HG03025 (cell line): ENCODE measurements around the gene GINS3.

Source experiments
- ATAC-seq: cut with Tn5 transposase; IDR thresholded peaks from one replicate; pipeline ENCODE4 v1.9.1; 2021; ENCODE audit warnings: mild to moderate bottlenecking, moderate library complexity; ENCODE audit not compliant: unreplicated experiment, low FRiP score

The GINS3 gene

DNA sequence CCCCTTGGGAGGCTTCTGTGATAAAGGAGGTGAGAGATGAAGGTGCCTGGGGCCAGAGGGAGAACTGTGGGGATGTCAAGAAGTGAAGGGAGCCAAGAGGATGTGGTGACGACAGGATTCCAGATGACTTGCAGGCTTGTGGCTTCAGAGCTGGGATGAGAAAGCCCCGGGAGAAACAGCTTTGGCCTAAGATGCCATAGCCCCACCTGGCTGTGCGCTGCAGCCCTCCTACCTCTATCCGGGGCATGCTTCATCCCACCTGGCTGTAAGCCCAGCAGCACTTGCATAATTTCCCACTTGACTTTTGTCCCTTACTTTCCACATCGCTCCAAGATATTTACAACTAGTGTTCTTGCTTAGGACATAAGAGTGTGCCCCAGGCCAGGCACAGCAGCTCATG, 29.3 kb downstream of the GINS3 start:
- ATAC-seq, result no peak

DNA sequence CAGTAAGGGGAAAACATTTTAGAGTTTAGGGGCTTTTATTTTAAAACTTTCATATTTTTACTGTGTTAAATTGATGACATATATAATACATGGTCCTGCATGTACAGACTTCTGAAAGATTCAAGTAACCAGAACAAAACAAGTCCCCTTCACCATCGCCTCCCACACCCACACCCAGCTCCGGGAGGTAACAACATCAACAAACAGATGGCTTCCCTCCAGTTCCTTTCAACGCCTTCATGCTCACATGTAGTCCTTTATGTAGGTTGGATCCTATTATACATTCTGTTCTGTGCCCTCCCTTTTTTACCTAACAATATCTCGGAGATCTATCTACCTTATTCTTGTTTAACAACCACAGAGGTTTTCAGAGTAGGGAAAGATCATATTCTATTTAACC, 30.5 kb downstream of the GINS3 start:
- ATAC-seq, result no peak

DNA sequence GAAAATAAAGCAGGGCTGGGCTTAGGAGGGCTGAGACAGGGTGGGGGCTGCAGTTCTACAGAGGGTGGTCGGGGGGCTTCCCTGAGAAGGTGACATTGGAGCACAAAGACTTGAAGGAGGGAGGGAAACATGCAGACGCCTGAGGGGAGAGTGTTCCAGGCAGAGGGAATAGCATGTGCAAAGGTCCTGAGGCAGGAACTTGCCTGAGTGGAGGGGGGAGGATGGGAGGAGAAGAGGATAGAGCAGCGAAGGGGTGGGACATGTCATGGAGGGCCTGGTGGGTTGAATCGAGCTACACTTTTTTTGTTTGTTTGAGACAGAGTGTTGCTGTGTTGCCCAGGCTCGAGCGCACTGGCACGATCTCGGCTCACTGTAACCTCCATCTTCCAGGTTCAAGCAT, 33.0 kb downstream of the GINS3 start:
- ATAC-seq, result no peak

DNA sequence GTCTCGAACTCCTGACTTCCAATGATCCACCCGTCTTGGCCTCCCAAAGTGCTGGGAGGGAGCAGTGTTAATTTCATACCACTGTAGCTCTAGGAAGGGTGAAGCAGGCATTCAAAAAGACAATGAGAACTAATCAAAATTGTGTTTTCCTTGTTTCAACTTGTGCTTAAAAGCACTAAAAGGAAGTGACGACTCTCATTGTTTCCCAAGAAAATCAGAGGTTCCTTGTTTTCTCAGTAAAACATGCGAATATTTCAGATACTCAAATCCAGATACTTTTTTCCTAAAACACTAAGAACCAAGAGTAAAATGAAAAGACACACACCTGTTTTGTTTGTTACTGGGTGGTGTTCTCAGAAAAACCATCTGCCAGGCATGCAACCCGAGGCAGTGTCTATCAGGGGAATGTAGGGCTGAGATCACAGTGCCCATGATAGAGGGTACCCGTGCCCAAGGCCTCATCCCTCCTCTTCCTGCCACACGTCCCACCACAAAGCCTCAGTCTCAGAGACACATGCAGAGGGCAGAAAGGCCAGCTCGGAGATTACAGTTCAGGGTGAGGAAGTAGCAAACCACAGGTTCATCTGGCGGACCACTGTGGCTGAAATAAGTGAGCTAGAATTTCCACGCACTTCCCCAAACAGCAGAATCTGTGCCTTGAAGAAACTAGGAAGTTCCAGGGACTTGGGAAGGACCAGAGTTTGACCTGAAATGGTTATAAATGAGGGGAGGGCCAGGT, 33.7 kb downstream of the GINS3 start:
- ATAC-seq, result no peak

DNA sequence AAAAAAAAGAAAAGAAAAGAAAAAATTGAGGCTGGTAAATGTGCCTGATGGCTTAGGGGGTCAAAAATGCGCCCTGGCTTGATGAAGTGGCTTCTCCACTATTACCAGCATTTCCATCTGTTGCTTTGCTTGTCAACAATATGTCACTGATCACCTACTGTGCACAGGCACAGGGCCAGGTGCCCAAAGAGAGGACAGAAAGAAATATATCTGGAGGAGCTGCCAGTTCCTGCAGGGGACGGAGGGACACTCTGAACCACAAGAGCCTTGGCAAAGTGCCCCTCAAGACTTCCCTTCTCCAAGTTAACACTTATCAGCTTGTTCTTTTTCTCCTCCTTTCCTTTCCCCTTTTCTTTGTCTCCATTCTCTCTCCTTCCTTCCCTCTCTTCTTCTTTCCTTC, 34.7 kb downstream of the GINS3 start:
- ATAC-seq, result no peak

DNA sequence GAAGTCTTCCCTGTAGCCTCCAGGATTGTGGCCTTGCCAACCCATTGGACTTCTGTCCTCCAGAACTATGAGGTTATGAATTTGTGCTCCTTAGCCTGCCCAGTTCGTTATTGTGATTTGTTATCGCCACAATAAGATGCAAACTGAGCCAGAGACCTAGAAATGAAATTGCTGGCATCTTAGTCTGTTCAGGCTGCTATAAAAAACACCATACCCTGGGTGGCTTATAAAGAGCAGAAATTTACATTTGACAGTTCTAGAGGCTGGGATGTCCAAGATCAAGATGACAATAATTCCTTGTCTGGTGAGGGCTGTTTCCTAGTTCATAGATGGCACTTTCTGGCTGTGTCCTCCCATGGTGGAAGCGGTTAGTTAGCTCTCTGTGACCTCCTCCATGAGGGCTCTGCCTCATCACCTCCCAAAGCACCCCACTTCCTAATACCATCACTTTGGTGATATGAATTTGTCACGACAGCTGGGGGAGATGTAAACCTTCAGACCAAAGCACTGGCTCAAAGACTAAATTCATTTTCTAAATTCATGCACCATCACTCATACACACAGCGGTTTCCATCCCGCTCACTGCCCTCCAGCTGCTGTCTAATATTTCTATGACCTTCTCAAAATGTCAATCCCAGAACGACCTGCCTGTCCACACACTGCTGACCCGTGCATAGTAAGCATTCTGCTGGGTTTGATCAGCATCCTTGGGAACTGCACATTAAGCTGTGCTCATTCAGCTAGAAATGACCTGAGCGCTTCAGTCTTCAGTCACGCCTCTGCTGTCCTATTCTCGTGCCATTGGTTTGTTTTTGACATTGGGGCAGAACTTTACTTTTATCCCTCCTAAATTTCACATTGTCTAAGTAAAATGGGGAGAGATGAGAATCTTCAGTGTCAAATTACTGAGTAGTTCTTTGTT, 36.6 kb downstream of the GINS3 start:
- no peak for ATAC-seq

DNA sequence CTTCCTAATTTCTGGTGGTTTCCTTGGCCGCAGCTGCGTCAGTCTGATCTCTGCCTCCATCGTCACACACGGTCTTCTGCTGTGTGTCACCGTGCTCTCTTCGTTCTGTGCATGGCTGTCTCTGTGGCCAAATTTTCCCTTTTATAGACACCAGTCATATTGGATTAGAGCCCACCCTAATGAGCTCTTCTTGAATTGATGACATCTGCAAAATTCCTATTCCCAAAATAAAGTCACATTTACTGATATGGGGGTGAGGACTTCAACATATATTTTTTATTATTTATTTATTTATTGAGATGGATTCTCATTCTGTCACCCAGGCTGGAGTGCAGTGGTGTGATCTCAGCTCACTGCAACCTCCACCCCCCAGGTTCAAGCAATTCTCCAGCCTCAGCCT, 38.4 kb downstream of the GINS3 start:
- no peak for ATAC-seq

DNA sequence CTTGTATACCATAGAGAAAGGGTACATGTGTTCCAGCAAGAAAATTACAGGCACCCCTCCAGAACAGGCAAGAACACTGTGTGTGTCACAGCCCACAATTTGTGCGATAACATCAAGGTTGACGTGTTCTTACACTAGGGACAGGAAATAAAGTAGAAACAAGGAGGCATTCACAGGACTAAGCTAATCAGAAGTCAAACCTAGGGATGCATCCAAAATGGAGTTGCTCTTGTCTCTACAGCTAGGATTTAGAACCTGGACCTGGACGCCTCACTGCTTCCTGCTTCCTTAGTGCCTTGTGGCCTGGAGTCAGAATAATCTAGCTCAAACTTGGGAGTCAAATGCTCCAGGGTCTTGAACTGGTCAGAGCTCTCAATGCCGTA, 41.3 kb downstream of the GINS3 start:
- no peak for ATAC-seq

DNA sequence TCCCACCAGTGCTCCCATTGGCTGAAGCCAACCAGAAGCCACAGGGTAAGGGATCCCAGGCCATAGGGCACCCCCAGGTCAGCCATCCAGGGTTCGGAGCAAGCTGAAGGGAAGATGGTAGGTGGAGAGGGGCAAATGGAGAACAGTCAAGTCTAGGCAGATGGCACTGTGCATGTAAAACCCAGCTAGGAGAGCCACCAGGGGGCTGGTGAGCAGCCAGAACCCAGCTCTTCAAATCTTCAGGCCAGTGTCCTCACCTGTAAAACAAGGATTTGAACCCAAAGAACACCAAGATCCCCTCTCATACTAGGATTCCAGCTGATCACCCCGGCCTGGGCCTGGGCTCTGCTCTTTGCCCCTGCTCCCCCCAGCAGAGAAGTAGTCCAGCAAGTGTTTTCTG, 43.5 kb downstream of the GINS3 start:
- ATAC-seq, result no peak

DNA sequence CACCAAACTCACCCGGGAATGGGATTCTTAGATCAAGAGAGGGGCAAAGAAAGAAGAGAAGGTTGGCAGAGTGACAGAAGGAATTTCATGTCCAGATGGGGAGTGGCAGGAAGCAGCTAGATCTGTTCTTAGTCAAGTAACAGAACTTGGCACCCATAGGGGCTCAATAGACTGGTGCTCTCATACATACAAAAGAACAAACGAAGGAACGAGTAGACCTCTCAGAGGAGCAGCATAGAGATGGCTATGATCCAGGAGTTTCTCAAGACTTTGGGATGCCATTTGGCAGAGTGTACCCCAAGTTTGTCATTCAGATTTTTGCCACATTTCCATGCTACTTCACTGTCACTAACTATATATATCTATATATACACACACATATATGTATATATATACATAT, 47.9 kb downstream of the GINS3 start:
- ATAC-seq, result no peak

DNA sequence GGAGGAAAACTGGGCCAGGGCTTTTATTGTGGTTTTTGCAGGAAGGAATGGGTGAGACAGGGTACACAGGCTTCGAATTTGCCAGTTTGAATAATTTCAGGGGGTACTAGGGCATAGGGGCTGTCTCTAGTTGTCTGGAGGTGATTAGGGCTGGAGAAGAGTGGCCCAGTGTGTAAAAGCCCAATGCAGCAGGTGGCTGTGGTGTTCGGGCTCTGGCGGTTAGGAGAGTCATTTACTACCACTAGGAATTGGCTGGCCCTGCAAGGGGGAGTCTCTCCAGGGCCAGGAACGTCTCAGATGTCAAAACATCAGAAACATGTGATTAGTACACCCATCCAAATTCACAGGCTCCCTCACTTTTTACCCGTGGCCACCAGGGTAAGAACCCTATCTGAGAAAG, 50.3 kb downstream of the GINS3 start:
- ATAC-seq, result no peak

DNA sequence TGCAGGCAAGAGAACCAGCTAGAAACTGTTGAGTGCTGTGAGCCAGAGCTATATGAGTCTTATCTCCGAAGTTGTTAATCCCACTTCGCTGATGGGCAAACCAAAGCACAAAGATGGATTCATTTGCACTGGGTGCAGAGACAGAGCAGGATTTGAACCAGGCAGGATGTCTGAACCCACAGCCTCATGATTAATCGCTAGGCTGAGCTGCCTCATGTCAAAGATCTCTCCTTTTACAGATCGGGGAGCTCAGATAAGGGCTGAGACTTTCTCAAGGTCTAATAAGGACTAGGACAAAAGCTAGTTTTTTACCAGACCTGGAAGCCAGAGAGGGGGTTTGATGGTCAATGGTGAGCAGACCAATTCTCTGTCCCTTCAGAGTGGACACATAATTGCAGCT, 51.5 kb downstream of the GINS3 start:
- no peak for ATAC-seq

DNA sequence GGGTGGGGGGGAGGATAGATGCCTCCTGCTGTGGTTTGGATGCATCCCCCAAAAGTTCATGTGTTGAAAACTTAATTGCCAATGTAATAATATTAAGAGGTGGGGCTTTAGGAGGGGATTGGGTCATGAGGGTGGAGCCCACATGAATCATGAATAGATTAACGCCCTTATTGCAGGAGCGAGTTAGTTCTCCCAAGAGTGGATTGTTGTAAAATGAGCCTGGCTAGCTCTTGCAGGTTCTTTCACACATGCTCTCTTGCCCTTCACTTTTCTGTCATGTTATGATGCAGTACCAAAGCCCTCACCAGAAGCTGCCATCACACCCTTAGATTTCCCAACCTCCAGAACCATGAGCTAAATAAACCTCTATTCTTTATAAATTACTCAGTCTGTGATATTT, 52.0 kb downstream of the GINS3 start:
- ATAC-seq, result no peak

DNA sequence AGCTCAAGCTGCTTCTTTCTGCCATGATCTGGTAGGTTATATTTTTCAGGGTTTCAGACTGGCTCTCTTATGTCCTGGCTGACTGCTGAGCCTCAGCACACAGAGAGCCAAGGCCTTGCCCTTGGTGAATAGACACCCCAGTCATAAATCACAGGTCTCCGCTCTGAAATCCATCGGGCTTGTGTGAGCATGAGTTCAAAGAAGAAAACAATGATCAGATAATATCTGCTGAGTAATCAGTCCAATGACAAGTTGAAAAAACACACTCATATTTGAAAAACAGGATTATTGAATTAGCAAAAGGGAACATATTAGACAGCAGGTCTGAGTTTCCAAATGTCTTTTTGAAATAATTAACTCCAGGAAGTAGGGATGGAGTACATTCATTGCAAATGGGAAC, 56.6 kb downstream of the GINS3 start:
- ATAC-seq, result no peak

DNA sequence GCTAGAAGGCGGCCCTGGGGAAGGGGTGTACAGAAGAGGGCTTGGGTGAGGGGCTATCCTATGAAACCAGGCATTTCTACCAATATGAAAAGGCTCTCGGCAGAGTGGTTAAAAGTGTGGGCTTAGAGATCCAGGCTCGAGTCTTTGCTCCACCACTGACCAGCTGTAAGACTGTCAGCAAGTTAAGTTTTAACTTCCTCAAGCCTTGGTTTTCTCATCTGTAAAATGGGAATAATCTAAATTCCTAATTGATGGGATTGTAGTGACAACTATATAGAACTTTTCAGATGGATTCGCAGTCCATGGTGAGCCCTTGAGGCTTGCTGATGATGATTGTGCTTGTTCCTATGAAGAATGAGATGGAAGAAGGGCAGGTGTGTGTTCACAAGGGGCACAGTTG, 57.0 kb downstream of the GINS3 start:
- ATAC-seq, result no peak

DNA sequence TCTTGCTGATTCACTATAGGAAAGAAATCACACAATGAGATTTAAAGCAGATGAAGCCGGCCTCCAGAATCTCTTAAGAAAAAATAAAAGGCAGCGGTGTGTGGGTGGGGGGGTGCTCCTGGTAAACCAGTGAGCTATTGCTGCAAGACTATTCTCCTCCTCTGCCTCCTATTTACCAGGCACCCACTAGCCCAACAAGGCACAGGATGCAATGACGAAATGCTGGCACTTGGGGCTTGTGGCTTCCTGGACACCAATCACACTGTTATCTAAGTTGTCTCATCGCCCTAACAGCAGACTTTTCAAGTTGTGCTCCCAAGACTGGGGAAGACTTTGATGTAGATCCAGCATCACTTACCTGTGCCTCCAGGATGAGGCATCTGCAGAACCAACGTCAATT, 57.5 kb downstream of the GINS3 start:
- ATAC-seq, result no peak

DNA sequence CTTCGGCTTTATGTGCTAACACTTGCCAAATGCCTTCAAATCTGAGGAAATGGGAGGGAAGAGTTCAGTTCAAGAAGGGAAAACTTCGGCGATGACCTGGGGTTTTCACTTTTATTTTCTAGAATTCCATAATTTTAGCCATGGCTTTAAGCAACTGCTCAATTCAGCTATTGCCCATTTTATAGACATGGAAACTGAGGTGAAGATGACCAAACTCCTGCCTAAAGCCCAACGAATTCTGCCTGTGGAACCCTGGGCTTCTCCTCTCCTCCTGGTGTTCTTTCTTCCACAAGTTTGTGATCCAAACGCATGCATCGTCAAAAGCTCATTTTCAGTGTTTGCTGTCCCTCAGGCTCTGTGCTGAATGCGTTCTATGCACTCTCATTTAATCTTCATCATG, 58.3 kb downstream of the GINS3 start:
- ATAC-seq, result no peak

DNA sequence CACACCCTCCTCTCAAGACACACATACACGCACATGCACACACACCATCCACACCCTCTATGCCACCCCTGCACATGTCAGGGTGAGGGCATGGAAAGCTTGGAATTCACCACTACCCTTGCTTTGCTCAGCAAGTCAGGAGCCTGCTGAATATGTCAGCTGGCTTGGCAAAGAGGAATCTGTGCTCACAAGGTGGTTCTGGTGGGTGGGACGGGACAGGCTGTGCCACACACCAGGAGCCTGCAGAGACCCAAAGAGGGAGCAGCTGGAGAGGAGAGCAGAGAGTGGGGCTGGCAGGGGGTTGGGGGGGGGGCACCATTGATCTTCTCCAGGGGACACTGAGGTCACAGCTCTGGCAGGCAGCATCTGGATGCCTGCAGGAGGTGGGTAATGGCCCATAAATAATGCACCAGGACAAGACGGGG, 59.0 kb downstream of the GINS3 start:
- ATAC-seq, result no peak

DNA sequence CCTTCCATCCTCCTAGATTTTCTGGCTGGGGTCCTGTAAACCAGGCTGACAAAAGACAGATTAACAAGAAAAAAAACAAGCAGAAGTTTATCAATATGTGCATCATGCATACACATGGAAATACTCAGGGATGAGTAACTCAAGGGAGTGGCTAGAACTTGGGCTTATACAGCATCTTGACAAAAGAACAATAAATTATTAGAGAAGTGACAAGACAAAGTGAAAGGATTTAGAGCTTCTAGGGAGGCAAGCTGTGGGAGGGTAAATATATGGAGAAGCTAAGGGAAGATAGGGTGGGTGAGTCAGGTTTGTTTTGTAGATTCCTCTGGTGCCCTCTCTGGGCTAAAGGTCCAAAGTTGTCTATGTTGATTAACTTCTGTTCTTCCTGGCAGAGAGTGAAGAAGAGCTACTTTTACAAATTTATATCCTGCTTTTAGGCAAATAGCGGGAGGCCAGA, 59.7 kb downstream of the GINS3 start:
- no peak for ATAC-seq

DNA sequence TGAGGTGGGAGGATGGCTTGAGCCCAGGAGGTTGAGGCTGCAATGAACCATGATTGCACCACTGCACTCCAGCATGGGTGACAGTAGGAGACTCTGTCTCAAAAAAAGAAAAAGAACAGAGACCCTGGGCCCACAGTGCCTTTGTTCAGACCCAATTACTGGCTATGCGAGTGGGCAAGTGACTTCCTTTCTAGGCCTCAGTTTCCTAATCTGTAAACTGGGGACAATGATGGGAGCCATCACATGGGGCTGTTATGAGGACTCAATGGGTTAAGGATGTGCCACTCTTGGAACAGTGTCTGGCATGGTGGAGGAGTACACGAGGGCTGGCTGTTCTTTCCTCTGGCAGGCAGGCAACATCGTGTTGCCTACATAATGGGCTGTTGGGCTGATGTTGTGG, 60.4 kb downstream of the GINS3 start:
- ATAC-seq, result no peak

DNA sequence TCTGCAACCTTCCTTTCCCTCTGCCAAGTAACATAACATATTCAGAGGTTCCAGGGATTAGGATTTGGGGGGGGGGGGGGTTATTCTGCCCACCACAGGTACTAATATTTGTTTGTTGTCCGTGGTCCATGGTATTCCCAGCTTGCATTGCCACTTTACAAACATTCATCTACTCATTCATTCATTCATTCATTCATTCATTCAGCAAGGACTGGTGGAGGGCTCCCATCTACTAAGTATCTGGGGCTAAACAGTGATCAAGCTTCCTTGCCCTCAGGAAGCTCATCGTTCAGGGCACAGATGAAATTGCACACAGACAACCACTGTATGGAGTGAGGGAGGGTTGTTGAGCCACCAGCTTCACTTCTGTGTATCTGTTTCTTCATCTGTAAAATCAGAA, 61.9 kb downstream of the GINS3 start:
- no peak for ATAC-seq

DNA sequence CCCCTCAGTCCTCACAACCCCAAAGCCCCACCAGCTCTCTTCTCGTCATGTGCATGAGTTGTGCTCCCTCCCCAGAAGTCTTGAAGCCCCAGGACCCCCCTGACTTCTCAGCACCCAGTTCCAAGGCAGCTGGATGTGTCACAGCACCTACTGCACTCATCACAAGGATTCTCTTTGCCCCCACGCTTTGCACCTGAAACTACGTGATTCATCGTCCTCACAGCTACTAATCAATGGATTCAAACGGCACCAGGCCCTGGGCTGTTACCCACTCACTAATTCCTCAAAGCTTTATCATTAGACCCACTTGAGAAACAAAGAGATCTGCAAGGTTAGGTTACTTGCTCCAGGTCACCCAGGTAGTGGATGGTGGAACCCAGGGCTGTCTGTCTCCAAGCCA, 62.6 kb downstream of the GINS3 start:
- no peak for ATAC-seq
